ENCODE measurements around the gene MYEF2.

The MYEF2 gene

DNA sequence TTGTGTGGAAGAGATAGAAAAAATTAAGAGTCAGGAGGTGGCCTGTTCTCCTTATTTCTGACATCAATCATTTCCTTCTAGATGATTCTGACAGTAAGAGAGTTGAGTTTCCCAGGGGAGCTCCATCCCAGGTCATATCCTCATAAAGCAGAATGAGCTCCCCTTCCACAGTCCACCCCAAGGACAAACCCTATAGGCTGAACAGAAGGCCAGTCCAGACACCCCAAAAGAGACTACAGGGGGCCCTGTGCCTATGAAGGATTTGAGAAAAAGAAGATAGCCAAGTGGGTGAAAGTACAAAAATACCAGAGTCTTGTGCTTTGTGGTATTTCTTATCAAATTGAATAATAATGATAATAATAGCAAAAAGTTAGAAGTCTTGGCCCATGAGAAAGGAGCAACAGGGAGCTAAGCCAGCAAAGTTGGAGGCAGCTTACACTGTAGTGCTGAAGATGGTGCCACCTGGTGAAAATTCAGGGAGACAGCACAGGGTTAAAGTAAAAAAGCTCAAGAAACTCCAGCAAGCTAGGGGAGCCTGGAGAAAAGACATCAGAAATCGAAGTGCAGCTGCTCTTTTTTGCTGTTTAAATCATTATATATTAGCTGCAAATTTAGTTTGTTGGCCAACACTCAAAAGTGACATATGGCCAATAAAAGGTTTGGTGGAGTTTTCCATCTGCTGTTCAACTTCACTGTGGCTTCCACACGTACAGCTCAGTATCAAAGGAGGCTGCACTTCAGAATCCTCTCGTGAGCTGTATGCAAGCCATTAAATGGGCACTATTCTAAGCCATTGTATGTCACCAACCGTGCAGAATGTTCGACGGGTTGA lies 93.1 kb downstream of the MYEF2 start:
- no peak for DNase-seq

All from effector CD8-positive, alpha-beta T cell (primary cell).